GM12878 (cell line): ENCODE results near the gene FNDC3B. TPM values are rescaled to one million over a fixed set of nuclear protein-coding genes. Genes with fewer than 3 reads are reported as not detected.

Experiments used
- EP300 ChIP-seq, 2 experiments: fragments of 150-350 bp in 1 of 2; IDR thresholded peaks; 2 replicates each; pipeline ENCODE4 v1.6.1; 2011 to 2012; ENCODE audit warnings: low read depth in 2 of 2, low read length in 2 of 2, borderline replicate concordance in 1 of 2, improper control_type of control experiment in 1 of 2, inconsistent platforms in 1 of 2; ENCODE audit not compliant: control insufficient read depth in 1 of 2
- ETV6 ChIP-seq, 2 experiments: fragments of 450-650 bp in 1 of 2; IDR thresholded peaks in 1 of 2; conservative IDR thresholded peaks in 1 of 2; 2 replicates each; pipeline ENCODE4 v1.6.1; 2014; ENCODE audit warnings: antibody characterized with exemption in 1 of 2, borderline replicate concordance in 1 of 2, low read depth in 1 of 2, mild to moderate bottlenecking in 1 of 2, moderate library complexity in 1 of 2
- IKZF1 ChIP-seq: fragments of 450-650 bp; conservative IDR thresholded peaks from 2 replicates; pipeline ENCODE4 v1.6.1; 2017; ENCODE audit warnings: antibody characterized with exemption, mild to moderate bottlenecking
- MEF2B ChIP-seq: fragments of 450-650 bp; IDR thresholded peaks from 2 replicates; pipeline ENCODE4 v1.6.1; 2018; ENCODE audit warnings: mild to moderate bottlenecking, moderate library complexity; ENCODE audit not compliant: partially characterized antibody, poor library complexity, severe bottlenecking
- MTA3 ChIP-seq: IDR thresholded peaks from 2 replicates; pipeline ENCODE4 v1.6.1; 2012; ENCODE audit warnings: low read length, inconsistent platforms, borderline replicate concordance
- MXI1 ChIP-seq: fragments of 150-350 bp; IDR thresholded peaks from 2 replicates; pipeline ENCODE4 v1.6.1; 2011; ENCODE audit warnings: low read depth, mild to moderate bottlenecking, inconsistent platforms, low read length, improper control_type of control experiment
- NFIC ChIP-seq: IDR thresholded peaks from 2 replicates; pipeline ENCODE4 v1.6.1; 2012; ENCODE audit warnings: low read depth, mild to moderate bottlenecking, inconsistent platforms, low read length, moderate library complexity
- NR2C1 ChIP-seq: fragments of 450-650 bp; IDR thresholded peaks from 2 replicates; pipeline ENCODE4 v1.6.1; 2017; ENCODE audit warnings: antibody characterized with exemption, mild to moderate bottlenecking, moderate library complexity
- RFX5 ChIP-seq: IDR thresholded peaks from 2 replicates; pipeline ENCODE4 v1.6.1; 2011; ENCODE audit warnings: low read depth, low read length, improper control_type of control experiment
- SPI1 ChIP-seq: IDR thresholded peaks from 2 replicates; pipeline ENCODE4 v1.6.1; 2011; ENCODE audit warnings: low read depth, mild to moderate bottlenecking, low read length, moderate library complexity, borderline replicate concordance; ENCODE audit not compliant: insufficient read depth
- SREBF1 ChIP-seq: IDR thresholded peaks from 2 replicates; pipeline ENCODE4 v1.6.1; 2012; ENCODE audit warnings: mild to moderate bottlenecking, low read length
- ZNF274 ChIP-seq: IDR thresholded peaks from one replicate; pipeline ENCODE4 v1.8.0; 2011; ENCODE audit not compliant: insufficient read length, insufficient read depth
- polyA plus RNA-seq, 11 experiments: library from polyadenylated mRNA; depleted of rRNA in 4 of 11; unstranded in 6 of 11; stranded (reverse) in 5 of 11; fragments of >200 nt; fragmentation: Nextera tagmentation in 4 of 11; fragmentation: Illumina TruSeq in 1 of 11; extraction: Ambion mirVana in 4 of 11; extraction: Trizol in 1 of 11; gene quantifications; 1 replicate in 1 of 11; 2 replicates in 10 of 11; pipeline versions ENCODE4 v1.2.1 to v1.2.3, GENCODE V29; 2011 to 2016; ENCODE audit warnings: inconsistent platforms in 2 of 11, missing spikeins in 2 of 11, low read depth in 1 of 11
- total RNA-seq, 4 experiments: library from RNA; depleted of rRNA in 3 of 4; stranded (reverse); fragments of >200 nt in 3 of 4; fragmentation: Illumina TruSeq in 1 of 4; extraction: Trizol in 1 of 4; gene quantifications; 2 replicates each; pipeline versions ENCODE4 v1.2.1 to v1.2.3, GENCODE V29; 2013 to 2021
- TF ChIP-seq, protein P1 (sequence below): fragments of 450-650 bp; formaldehyde crosslinking; IDR thresholded peaks from 2 replicates; pipeline ENCODE4 v1.5.0; 2022; ENCODE audit warnings: mild to moderate bottlenecking, missing genetic modification characterization
- TF ChIP-seq, protein P2 (sequence below): IDR thresholded peaks from 2 replicates; pipeline ENCODE4 v1.6.1; 2012; ENCODE audit warnings: mild to moderate bottlenecking, low read depth, low read length
- TF ChIP-seq, protein P3 (sequence below): fragments of 450-650 bp; IDR thresholded peaks from 2 replicates; pipeline ENCODE4 v1.6.1; 2017; ENCODE audit warnings: low read depth, mild to moderate bottlenecking, moderate library complexity
- TF ChIP-seq, protein P4 (sequence below): IDR thresholded peaks from 2 replicates; pipeline ENCODE4 v1.6.1; 2012; ENCODE audit warnings: low read length, inconsistent platforms
- TF ChIP-seq, protein P5 (sequence below): fragments of 450-650 bp; conservative IDR thresholded peaks from 2 replicates; pipeline ENCODE4 v1.6.1; 2017; ENCODE audit warnings: mild to moderate bottlenecking, moderate library complexity

Gene FNDC3B
- total and polyA plus RNA-seq, 10 of the 15 experiments (the other 5 are each of a cell fraction or from before 2014, with no cell fraction given) = 7.9 to 35.0 (median 18.5) TPM

DNA sequence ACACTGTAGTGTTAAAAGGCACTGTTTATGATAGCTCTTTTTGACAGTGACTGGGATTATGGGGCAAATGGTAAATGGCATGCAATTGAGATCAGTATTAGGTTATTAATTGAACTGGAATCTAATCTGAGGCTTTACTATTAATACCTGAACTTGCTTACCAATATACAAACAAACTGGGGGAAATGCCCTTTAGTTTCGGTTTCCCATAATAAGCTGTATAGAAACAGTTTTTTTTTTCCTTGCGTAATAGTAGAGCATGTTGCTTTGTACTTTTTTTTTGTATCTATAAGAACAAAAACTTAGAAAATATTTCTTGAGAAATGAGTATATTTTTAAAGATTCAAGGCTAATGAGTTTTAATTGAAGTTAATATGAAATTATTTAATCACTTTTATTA is 95.0 kb downstream of the FNDC3B start (continued):
- TF ChIP-seq, protein P1, sequence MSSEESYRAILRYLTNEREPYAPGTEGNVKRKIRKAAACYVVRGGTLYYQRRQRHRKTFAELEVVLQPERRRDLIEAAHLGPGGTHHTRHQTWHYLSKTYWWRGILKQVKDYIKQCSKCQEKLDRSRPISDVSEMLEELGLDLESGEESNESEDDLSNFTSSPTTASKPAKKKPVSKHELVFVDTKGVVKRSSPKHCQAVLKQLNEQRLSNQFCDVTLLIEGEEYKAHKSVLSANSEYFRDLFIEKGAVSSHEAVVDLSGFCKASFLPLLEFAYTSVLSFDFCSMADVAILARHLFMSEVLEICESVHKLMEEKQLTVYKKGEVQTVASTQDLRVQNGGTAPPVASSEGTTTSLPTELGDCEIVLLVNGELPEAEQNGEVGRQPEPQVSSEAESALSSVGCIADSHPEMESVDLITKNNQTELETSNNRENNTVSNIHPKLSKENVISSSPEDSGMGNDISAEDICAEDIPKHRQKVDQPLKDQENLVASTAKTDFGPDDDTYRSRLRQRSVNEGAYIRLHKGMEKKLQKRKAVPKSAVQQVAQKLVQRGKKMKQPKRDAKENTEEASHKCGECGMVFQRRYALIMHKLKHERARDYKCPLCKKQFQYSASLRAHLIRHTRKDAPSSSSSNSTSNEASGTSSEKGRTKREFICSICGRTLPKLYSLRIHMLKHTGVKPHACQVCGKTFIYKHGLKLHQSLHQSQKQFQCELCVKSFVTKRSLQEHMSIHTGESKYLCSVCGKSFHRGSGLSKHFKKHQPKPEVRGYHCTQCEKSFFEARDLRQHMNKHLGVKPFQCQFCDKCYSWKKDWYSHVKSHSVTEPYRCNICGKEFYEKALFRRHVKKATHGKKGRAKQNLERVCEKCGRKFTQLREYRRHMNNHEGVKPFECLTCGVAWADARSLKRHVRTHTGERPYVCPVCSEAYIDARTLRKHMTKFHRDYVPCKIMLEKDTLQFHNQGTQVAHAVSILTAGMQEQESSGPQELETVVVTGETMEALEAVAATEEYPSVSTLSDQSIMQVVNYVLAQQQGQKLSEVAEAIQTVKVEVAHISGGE (CRISPR knock-in tag) = no peak
- TF ChIP-seq MEF2B (peak; percentile 60), EP300 (IDR thresholded peaks at IDR 0.05; ENCODE audit: borderline replicate concordance in 1 of 2, control insufficient read depth in 1 of 2, low read depth in 2 of 2, low read length in 2 of 2) (peak; percentile 46 to 75; a peak in 2 of 4 replicates), SREBF1 (no peak), IKZF1 (peak; percentile 50), MTA3 (0 out of 2 replicates have a peak, but pooled peaks have one; percentile 46), RFX5 (no peak), MXI1 (no peak), NR2C1 (no peak), ETV6 (conservative IDR thresholded peaks at IDR 0.05 in 1 of 2, IDR thresholded peaks at IDR 0.05 in 1 of 2; ENCODE audit: borderline replicate concordance in 1 of 2, low read depth in 1 of 2) (peak in 1 of 2 experiments; percentile 67; a peak in 1 of 4 replicates), ZNF274 (no peak), SPI1 (no peak), NFIC (peak; percentile 92)
- TF ChIP-seq, protein P2, sequence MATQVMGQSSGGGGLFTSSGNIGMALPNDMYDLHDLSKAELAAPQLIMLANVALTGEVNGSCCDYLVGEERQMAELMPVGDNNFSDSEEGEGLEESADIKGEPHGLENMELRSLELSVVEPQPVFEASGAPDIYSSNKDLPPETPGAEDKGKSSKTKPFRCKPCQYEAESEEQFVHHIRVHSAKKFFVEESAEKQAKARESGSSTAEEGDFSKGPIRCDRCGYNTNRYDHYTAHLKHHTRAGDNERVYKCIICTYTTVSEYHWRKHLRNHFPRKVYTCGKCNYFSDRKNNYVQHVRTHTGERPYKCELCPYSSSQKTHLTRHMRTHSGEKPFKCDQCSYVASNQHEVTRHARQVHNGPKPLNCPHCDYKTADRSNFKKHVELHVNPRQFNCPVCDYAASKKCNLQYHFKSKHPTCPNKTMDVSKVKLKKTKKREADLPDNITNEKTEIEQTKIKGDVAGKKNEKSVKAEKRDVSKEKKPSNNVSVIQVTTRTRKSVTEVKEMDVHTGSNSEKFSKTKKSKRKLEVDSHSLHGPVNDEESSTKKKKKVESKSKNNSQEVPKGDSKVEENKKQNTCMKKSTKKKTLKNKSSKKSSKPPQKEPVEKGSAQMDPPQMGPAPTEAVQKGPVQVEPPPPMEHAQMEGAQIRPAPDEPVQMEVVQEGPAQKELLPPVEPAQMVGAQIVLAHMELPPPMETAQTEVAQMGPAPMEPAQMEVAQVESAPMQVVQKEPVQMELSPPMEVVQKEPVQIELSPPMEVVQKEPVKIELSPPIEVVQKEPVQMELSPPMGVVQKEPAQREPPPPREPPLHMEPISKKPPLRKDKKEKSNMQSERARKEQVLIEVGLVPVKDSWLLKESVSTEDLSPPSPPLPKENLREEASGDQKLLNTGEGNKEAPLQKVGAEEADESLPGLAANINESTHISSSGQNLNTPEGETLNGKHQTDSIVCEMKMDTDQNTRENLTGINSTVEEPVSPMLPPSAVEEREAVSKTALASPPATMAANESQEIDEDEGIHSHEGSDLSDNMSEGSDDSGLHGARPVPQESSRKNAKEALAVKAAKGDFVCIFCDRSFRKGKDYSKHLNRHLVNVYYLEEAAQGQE = no peak
- TF ChIP-seq, protein P3, sequence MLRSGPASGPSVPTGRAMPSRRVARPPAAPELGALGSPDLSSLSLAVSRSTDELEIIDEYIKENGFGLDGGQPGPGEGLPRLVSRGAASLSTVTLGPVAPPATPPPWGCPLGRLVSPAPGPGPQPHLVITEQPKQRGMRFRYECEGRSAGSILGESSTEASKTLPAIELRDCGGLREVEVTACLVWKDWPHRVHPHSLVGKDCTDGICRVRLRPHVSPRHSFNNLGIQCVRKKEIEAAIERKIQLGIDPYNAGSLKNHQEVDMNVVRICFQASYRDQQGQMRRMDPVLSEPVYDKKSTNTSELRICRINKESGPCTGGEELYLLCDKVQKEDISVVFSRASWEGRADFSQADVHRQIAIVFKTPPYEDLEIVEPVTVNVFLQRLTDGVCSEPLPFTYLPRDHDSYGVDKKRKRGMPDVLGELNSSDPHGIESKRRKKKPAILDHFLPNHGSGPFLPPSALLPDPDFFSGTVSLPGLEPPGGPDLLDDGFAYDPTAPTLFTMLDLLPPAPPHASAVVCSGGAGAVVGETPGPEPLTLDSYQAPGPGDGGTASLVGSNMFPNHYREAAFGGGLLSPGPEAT = peak; percentile 57; the same call in 1 of the 2 replicates
- TF ChIP-seq, protein P4, sequence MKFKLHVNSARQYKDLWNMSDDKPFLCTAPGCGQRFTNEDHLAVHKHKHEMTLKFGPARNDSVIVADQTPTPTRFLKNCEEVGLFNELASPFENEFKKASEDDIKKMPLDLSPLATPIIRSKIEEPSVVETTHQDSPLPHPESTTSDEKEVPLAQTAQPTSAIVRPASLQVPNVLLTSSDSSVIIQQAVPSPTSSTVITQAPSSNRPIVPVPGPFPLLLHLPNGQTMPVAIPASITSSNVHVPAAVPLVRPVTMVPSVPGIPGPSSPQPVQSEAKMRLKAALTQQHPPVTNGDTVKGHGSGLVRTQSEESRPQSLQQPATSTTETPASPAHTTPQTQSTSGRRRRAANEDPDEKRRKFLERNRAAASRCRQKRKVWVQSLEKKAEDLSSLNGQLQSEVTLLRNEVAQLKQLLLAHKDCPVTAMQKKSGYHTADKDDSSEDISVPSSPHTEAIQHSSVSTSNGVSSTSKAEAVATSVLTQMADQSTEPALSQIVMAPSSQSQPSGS = peak; percentile 83
- TF ChIP-seq, protein P5, sequence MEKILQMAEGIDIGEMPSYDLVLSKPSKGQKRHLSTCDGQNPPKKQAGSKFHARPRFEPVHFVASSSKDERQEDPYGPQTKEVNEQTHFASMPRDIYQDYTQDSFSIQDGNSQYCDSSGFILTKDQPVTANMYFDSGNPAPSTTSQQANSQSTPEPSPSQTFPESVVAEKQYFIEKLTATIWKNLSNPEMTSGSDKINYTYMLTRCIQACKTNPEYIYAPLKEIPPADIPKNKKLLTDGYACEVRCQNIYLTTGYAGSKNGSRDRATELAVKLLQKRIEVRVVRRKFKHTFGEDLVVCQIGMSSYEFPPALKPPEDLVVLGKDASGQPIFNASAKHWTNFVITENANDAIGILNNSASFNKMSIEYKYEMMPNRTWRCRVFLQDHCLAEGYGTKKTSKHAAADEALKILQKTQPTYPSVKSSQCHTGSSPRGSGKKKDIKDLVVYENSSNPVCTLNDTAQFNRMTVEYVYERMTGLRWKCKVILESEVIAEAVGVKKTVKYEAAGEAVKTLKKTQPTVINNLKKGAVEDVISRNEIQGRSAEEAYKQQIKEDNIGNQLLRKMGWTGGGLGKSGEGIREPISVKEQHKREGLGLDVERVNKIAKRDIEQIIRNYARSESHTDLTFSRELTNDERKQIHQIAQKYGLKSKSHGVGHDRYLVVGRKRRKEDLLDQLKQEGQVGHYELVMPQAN = no peak
